NAMALWA (cell line): ENCODE measurements around the gene GRAMD1B.
"Not testable (repeated sequence)": the region's sequence is repeated elsewhere in the genome, so short reads cannot be mapped to it uniquely, and the experiment has no call there.

Experiments used
- DNase-seq: peaks from one replicate; pipeline ENCODE4 v3.0.0-alpha.2; 2015; ENCODE audit warnings: low spot score

The GRAMD1B gene

DNA sequence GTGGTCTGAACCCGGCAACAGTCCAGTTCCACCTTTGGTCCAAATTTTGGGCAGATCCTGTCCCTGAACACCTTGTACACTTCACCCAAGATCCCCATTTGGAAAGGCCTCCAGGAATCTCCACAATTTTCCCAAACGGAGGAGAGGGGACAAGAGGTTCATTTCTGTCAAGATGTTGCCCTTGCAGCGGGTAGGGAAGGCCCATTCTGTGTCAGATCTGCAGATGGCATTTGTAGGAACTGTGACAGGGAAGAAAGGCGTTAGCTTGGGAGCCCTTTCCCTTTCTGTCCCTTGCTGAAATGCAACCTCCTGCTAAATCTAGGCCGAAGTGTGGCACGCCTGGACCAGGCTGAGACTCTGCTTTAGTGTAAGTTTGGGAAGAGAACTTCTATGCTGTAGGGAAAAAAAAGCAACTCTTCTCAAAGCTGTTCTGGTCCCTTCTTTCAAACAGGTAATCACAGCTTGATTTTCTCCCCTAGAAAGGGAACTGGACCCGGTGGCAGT is 138.3 kb downstream of the GRAMD1B start:
- DNase-seq = no peak

DNA sequence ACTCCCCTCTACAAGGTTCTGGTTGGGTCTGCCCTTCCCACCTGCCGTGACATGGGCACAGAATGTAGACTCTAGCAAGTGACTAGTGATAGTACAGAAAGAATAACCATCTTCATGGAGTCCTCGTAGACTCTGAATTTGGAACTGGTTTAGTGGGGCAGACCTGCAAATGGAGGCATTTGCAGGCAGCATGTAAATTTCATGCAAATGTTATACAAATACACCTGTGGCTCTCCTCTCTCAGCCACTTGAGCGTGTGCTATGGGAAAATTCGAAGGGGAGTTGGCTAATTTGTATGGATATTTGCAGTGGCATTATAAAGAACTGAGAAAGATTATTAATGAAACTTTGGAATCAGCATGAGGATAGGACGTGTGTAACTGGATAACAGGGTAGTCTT is 139.3 kb downstream of the GRAMD1B start:
- DNase-seq = no peak

DNA sequence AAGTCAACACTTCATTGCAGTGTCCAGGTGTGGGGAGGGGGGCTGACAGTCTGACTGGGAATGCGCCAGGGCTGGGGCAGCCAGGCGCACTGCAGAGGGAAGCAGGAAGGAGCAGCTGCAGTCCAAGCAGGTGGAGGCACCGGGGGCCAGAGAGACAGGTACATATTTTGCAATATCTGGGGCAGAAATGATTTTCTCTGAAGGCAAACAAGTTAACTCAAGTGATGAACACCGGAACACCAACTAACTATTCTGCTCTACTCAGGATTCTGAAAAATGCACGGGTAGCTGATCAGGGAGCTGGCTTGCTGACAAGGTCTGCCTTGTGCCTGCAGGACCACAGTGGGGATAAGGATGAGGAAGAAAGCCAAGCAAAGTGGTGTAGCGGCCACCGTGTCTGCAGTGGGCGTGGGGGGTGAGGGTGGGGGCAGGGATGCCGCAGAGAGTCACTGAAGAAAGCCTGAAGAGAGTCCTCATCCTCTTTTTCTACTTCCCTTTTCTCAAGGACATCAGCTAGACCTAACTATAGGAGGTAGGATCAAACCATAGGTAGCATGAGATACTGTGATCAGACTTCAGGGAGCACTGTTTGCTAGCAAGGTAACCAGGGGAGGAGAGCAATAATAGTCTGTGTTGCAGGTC is 141.0 kb downstream of the GRAMD1B start:
- DNase-seq = no peak

DNA sequence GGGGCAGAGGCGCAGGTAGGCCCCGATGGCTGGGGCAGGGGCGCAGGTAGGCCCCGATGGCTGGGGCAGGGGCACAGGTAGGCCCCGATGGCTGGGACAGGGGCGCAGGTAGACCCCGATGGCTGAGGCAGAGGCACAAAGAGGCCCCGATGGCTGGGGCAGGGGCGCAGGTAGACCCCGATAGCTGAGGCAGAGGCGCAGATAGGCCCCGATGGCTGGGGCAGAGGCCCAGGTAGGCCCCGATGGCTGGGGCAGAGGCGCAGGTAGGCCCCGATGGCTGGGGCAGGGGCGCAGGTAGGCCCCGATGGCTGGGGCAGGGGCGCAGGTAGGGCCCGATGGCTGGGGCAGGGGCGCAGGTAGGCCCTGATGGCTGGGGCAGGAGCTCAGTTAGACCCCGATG is 142.7 kb downstream of the GRAMD1B start:
- DNase-seq = not testable (repeated sequence)

DNA sequence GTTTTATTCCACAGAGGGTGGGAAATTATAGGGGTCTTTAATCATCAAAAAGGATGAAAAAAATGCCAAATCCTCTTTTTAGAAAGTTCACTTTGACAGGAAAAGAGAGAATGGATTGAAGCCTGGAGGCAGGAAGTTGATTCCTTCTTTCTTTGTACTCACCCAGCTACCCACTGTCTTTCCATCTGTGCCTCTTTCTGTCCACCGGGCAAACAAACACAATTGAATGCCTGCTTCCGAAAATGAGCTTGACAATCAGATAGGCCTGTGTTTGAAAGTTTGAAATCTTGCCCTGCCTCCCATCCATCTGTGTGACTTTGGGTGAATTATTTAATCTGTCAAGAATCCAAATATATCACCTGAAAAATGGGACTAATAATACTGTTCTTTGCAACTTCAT is 143.2 kb downstream of the GRAMD1B start:
- no peak for DNase-seq

DNA sequence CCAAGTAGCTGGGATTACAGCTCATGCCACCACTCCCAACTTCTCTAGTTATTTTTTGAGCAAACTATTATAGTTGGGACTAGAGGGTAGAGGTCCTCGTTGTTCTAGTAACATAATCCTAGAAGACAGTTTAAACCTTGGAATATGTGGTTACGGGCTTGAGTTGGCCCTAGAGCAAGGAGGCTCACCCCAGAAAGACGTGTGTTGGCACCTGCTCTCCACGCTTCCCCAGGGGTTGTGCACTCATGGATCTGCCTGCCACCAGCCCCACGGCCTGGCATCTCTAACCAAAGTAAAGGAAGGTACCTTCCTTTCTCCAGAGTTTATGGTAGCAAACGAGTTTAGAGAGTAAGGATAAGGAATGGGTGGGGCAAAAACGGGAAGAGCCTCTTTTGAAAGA is 145.4 kb downstream of the GRAMD1B start:
- no peak for DNase-seq

DNA sequence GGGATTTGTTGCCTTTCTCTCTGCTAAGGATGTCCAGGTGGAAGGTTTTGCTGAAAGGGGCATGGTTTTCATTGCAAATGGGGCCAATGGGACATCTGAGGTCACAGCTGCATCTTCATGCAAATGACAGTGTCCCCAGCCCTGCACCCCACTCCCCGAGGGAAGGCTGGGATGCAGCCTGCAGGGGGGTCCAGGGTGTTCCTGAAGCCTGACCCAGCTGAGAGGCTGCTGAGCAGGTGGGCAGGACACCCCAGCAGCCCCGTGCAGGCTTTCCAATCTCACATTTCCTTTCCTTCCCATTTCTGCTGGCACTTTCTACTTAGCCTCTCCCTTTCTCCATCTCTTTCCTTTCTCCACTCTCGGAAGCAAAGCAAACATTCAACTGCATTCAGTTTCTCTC is 146.0 kb downstream of the GRAMD1B start:
- no peak for DNase-seq

DNA sequence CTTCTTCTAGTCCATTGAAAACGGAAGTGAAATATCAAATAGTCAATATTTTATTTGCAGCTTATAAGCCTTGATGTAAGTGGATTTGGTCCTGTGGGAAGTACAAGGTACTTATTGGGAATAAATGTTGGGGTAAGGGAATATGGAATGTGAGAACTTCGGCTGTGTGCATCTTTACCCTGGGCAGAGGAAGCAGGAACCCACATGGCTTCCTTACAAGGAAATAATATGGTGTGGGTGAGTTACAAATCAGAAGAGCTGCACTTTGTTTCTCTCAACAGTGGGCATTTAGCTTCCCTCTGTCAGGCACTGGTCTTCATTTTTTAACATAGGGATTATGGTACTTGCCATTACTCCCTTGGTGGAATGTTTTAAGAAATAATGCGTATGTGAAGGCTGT is 146.4 kb downstream of the GRAMD1B start:
- DNase-seq = no peak

DNA sequence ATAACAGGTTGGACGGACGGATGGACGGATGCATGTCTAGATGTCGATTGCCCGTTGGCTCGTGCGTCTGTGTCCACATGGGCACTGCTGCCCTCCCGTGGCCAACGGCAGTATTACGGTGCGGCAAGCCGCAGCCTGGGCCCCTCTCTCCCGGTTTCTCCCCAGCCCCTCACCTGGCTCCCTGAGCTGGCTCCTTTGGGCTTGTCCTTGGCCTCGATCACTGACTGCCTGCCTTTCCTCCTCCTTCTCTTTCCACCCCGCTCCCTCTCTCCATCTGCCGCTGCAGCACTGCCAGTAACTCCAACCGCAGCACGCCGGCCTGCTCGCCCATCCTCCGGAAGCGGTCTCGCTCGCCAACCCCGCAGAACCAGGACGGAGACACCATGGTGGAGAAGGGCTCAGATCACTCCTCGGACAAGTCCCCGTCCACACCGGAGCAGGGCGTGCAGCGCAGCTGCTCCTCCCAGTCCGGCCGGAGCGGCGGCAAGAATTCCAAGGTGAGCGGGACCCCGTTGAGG is 147.1 kb downstream of the GRAMD1B start:
- DNase-seq = peak; percentile 58

DNA sequence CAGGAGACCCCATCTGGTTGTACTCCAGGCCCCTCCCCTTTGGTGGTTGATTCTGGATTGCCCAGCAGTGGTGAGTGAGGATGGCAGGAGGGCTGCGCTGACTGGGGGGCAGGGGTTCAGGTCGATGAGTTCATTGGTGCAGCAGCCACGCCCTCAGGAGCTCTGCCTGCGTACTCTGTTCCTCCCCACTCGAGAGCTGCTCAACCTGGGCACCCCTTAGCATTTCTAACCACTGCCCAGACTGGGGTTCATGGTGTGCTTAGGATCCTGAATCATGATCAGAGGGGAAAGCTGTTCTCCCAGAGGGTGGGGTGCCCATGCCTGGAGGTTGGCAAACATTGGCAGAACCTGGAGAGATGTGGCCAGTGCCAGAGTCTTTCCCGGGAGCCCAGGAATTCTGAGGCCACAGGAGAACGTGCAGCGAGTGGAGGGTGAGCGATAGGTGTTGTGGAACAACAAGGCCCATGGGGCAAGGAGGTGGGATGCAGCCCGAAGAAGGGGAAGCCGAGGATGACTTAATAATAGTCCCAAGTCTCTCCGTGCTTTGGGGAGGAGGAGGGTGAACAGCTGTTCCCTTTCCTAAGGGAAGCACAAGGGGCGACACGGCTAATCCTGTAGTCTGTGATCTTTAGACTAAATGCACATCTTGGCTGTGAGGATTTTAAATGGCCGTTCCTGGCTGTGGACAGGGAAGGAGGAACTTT is 148.9 kb downstream of the GRAMD1B start:
- DNase-seq = no peak

DNA sequence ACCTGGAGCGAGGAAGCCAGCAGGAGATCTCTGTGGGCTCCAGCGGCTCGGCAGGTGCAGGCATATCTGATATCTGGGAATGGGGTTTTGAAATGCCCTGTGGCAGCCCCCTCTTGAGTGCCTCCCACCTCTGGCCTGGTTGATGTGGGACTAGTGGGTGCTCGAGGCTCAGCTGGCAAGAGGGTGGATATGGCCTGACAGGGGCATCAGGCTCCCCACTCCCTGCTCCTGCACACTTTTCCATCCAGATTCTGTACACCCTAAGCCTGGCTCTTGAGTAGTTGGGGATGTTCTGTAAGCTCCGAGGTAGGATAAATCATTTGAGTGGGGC is 149.4 kb downstream of the GRAMD1B start:
- no peak for DNase-seq

DNA sequence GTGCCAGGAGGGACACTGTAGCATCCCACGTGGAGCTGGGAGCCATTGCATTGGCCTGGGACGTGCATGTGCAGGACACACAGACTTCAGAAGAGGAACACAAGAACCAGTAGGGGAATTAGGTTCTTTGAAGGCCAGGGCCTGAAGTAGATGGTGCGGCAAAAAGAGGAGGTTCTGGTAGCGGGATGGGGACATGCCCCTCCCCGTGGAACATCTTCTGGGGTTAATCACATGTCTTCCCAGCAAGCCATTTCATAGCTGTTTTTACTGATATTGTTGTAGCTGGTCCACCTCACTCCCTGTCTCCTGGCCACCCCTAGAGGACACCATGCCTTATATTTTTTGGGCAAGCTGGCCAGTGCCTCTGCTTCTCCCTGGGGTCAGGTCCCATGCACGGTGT is 150.1 kb downstream of the GRAMD1B start:
- DNase-seq = no peak

DNA sequence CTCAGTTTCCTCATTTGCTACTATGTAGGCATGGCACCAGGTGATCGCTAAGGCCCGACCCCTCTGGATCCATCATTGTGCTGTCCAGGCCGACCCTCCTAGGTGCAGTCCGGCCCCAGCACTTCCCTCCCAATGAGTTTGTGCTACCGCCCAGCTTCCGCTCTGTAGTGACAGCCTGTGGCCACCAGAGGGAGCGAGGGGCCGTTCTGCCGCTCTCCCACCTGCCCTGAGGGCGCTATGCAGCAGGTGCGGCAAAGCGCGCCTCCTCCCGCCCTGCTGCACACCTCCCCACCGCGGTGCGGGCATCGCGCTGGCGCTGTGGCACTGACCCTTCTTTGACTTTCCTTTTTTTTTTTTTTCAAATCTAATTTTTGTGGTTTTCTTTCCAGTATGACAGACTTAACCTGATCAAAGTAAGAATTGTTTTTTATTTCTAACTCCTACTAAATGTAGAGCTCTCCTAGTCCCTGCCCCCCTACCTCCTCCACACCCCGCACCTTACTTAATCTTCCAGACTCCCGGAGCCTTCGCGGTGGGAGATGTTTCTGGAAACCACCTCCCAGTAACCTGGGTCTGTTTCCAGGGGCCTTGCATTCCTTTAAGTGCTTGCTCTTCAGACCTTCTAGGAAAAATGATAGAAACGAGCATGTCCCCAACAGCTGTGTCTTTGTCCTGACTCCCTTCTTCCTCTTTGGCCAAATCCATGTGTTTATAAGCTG is 150.6 kb downstream of the GRAMD1B start:
- peak; percentile 67 for DNase-seq

DNA sequence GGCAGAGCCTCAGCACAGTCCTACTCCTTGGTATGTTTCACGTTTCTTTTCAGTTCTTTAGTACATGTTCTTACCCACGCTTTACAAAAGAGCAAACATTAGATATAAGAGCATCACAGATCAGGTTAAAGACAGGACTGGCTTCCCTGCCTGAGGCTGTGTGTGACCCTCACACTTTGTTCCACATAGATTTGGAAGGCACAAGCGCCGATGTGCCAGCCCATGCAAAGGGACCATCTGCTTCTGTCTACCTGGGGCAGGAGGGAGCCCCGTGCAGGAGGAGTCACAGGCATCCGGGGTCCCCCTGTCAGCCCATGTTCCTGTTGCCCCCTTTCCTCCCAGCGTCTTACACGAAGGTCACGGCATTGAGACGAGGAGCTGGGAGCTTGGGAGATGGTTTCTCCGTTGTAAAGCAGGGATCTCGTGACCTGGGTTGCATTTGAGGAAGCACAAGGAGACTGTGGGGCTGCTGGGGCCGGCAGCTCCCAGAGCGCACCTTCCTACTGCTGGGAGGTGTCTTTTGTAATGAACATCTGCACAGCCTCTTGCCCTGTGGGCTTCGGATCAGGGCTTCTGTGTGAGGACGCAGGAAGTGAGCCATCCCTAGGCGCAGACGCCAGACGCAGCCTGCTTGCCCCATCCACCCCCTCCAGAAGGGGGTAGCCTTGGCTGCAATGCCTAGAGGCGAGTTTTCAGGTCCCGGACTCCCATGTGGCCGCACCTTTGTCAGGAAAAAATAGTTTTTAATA is 151.8 kb downstream of the GRAMD1B start:
- DNase-seq = no peak

DNA sequence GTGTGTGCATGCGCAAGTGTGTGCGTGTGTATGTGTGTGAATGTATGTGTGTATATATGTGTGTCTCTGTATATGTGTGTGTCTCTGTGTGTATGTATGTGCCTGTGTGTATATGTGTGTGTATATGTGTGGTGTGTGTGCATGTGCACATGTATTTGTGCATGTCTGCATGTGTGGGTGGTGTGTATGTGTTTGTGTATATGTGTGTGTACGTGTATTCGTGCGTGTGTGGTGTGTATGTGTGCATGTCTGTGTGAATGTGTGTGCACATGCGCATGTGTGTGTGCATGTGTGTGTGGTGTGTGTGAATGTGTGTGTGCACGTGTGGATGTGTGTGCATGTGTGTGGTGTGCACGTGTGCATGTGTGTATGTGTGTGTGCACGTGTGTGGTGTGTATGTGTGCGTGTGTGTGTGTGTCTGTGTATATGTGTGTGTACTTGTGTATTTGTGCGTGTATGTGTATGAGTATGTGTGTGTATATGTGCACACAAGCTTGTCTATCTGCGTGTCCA is 153.0 kb downstream of the GRAMD1B start:
- DNase-seq = no peak

DNA sequence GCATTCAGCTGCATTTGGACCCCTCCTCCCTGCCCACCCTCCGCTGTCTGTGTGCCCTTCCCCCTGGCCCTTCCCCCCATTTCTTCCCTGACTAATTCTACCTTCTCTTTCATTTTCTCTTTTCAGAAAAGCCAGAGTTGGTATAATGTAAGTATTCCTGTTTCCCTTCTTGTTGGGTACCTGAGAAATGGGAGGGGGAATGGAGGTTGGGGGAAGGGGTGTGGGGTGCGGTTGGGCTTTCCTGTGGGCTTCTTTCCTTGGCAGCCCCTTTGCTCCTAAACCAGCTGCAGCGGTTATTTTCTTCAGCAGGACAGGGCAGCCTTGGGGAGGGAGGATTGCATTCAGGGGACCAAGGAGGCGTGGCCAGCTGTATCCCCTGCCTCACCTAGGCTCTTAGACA is 154.1 kb downstream of the GRAMD1B start:
- no peak for DNase-seq

DNA sequence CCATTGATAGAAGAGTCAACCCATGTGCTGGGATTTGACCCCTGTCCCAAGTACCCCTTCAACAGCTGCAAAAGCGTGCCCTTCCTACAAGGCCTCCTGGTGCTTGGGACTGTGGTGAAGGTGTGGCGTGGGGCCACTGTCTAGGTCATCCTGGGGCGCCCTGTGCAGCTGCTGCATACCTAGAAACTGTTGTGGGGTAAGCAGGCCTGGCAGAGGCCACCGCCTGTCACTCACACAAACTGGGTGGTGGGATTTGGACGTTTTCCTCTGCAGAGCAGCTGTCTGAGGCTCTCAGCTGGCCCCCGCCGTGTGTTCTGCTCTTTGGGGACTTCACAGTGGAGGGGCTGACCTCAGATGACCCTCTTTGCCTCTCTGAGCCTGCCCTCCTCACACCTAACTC is 154.7 kb downstream of the GRAMD1B start:
- no peak for DNase-seq

DNA sequence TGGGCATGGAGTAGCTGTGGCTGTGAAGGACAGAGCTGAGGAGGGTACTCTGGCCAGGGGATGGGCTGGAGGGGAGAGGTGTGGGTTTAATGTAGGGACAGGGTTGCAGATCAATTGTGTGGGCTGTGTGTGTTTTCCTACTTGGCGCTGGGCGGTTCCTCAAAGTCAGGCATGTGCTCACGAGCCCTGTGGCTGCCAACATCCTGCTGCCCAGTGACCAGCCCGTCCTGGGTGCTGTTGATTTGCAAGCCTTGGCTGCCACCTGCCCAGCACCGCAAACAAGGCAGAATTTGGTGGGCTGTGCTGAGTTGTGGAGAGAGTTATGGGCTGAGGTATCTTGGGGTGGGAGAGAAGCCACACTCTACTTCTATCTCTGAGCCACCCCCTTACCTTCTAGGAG is 155.1 kb downstream of the GRAMD1B start:
- DNase-seq = no peak

DNA sequence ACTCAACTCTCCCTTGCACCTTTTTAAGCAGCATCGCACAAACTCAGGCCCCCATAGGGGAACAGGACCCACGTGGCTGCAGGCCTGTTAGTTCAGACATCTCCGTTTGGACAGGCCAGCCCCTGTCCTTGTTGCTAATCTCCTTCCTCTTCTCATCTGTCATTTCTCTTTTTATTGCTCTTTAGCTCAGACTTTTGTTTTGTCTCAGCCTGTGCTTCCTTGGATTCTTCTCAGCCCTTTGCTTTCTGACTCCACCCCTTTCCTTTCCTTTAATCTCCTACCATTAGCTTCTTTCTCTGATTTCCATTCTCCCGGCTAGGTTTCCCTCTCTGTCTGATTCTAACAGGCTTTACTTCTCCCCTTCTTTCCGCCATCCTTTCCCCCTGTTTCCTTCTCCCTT is 155.6 kb downstream of the GRAMD1B start:
- no peak for DNase-seq

DNA sequence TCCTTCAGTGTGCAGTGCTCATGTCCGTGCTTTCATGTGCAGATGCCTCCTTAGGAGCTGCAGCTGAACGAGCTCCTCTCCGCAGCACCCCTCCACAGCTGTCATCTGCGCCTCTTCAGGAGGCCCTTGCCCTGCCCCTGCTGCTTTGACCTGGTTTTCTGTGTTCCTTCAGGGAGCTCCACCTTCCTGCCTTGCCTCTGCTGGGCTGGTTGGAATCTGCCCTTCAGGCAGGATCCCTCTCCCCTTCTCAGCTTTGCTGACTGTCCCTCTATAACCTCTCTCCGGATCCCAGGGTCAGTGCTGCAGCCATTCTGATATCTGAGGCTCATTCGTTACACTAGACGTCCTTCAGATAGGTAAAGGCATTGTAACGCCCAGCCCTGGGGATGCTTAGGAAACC is 156.5 kb downstream of the GRAMD1B start:
- no peak for DNase-seq

DNA sequence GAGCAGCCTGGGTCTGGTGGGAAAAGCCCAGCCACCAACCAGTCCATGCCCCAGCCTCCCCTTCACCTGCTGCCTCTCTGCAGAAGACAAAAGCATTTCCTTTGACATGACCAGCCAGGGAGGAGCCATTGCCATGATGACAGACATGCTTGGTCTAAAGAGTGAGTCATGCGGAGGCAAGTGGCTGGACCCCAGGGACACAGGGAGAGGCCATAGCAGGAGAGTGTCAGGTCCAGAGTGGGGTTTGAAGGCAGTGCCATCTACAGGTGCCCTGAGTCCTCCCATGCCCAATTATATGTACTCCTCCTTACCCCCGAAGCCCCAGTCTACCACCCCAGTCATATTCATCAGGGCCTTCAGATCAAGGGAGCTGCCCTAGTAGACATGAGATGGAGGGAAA is 157.0 kb downstream of the GRAMD1B start:
- no peak for DNase-seq

DNA sequence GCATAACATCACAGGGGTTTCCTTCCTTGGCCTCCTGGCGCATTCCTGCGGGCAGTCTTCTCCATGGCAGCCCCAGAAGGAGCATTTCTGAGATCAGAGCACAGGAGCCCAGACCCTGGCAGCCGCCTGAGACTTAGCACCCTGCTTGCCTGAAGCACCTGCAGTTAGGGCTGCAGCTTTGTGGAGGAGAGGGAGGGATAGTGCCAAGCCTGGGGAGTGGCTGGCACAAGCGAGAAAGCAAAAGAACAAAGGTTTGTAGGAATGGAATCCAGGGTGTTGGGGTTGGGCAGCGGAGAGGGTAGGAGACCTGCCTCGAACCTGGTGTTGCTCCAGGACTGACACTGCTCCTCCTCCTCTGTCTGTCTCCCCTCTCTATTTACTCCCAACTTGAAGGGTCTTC is 157.5 kb downstream of the GRAMD1B start:
- no peak for DNase-seq
